Activated CD8-positive, alpha-beta memory T cell treated with anti-CD3 and anti-CD28 coated beads, Interleukin-2, amount 10 ng/mL, durations not matched to agents 7 days and 5 days (primary cell): ENCODE results near the gene RNASE7. TPM values are rescaled to one million over a fixed set of nuclear protein-coding genes. Genes with fewer than 3 reads are reported as not detected.

Experiments
- ATAC-seq: fragments of 150-1000 bp; cut with Tn5 transposase; one replicate; pipeline ENCODE4 v1.10.0; 2021; ENCODE audit warnings: moderate library complexity
- CTCF ChIA-PET: fragments of 350-600 bp; sonication (Branson Sonifier 250); formaldehyde crosslinking; loops from one replicate; lab custom pipeline; 2021; ENCODE audit warnings: antibody characterized with exemption; lab: Charles Lee
- DNase-seq: peaks from one replicate; pipeline ENCODE4 v3.0.0-alpha.2; 2020
- H3K27ac Mint-ChIP-seq: one replicate; pipeline ENCODE4 v1.8.0; 2021; ENCODE audit warnings: mild to moderate bottlenecking, mixed read lengths
- H3K27me3 Mint-ChIP-seq: one replicate; pipeline ENCODE4 v1.8.0; 2021; ENCODE audit warnings: mixed read lengths
- H3K36me3 Mint-ChIP-seq: one replicate; pipeline ENCODE4 v1.8.0; 2021; ENCODE audit warnings: mild to moderate bottlenecking, mixed read lengths
- H3K4me1 Mint-ChIP-seq: one replicate; pipeline ENCODE4 v1.8.0; 2021; ENCODE audit warnings: mixed read lengths
- H3K4me3 Mint-ChIP-seq: one replicate; pipeline ENCODE4 v1.8.0; 2021; ENCODE audit warnings: mild to moderate bottlenecking, moderate library complexity, mixed read lengths
- H3K9me3 Mint-ChIP-seq: one replicate; pipeline ENCODE4 v1.8.0; 2022; ENCODE audit warnings: low read depth, mixed read lengths
- microRNA-seq: library from miRNA; unstranded; fragments of <30 nt; microRNA quantifications from one replicate; pipeline ENCODE4 v1.2.0, GENCODE V29; 2022
- total RNA-seq, 2 experiments: library from RNA; stranded (reverse); gene quantifications; one replicate each; pipeline ENCODE4 v1.2.3, GENCODE V29; 2021

The RNASE7 gene
- total RNA-seq, 2 experiments from 2014 or later = not detected

- H3K27ac Mint-ChIP-seq = no peak overlapping the region
- H3K27me3 Mint-ChIP-seq = no peaks in the 10 kb centered on the region
- CTCF ChIA-PET = interaction anchor here (0.7 to 11.6 kb wide), 8 partner anchors 15 to 116 kb away, joined by 3 to 339 read pairs (median 25); partner anchors contain the start of genes ARHGEF40 and TMEM253
- no peak overlapping the region for H3K4me3 Mint-ChIP-seq
- ATAC-seq (no peak), DNase-seq (no peak)
- H3K4me1 Mint-ChIP-seq = peaks cover 30% of the 10 kb centered on the region
- H3K36me3 Mint-ChIP-seq = no peaks in the 10 kb centered on the region
- no peaks in the 10 kb centered on the region for H3K9me3 Mint-ChIP-seq
Measured at GRCh38 chr14:21090194-21090939, 48.2 kb downstream of the RNASE7 start.

GRCh38 chr14:21090940-21091663 lies 48.9 kb downstream of the RNASE7 start:
- Mint-ChIP-seq H3K4me1 (peaks cover 30% of the 10 kb centered on the region), H3K9me3 (no peaks in the 10 kb centered on the region), H3K27me3 (no peaks in the 10 kb centered on the region), H3K27ac (no peak overlapping the region), H3K36me3 (no peaks in the 10 kb centered on the region), H3K4me3 (no peak overlapping the region)
- ATAC-seq (no peak), DNase-seq (no peak)
- CTCF ChIA-PET = interaction anchor here (0.7 to 11.6 kb wide), 15 partner anchors 10 to 117 kb away, joined by 3 to 339 read pairs (median 8); partner anchors contain the start of genes ARHGEF40 and TMEM253

GRCh38 chr14:21091821-21092272 lies 49.7 kb downstream of the RNASE7 start:
- Mint-ChIP-seq H3K4me3 (no peak overlapping the region), H3K9me3 (no peaks in the 10 kb centered on the region), H3K4me1 (peaks cover 25% of the 10 kb centered on the region), H3K27me3 (peaks cover 1% of the 10 kb centered on the region), H3K36me3 (no peaks in the 10 kb centered on the region), H3K27ac (no peak overlapping the region)
- CTCF ChIA-PET = interaction anchor here (0.5 to 11.6 kb wide), 31 partner anchors 8 to 347 kb away, joined by 3 to 339 read pairs (median 6); partner anchors contain the start of genes ARHGEF40, NDRG2, RNASE13 and RNASE8
- ATAC-seq (no peak), DNase-seq (no peak)

- H3K4me1 Mint-ChIP-seq = peaks cover 20% of the 10 kb centered on the region
- ATAC-seq (peak; percentile 85), DNase-seq (peak; percentile 91)
- no peak overlapping the region for H3K27ac Mint-ChIP-seq
- H3K27me3 Mint-ChIP-seq = peaks cover 7% of the 10 kb centered on the region
- no peaks in the 10 kb centered on the region for H3K36me3 Mint-ChIP-seq
- H3K4me3 Mint-ChIP-seq = no peak overlapping the region
- CTCF ChIA-PET = interaction anchor here (0.5 to 11.6 kb wide), 32 partner anchors 8 to 348 kb away, joined by 3 to 339 read pairs (median 6); partner anchors contain the start of genes ARHGEF40, NDRG2, RNASE13 and RNASE8
- no peaks in the 10 kb centered on the region for H3K9me3 Mint-ChIP-seq
Measured at GRCh38 chr14:21092273-21093011, 50.3 kb downstream of the RNASE7 start.

GRCh38 chr14:21093018-21093417 lies 50.9 kb downstream of the RNASE7 start:
- Mint-ChIP-seq H3K4me3 (no peak overlapping the region), H3K27me3 (peaks cover 7% of the 10 kb centered on the region), H3K9me3 (no peaks in the 10 kb centered on the region), H3K27ac (no peak overlapping the region), H3K36me3 (no peaks in the 10 kb centered on the region), H3K4me1 (peaks cover 14% of the 10 kb centered on the region)
- CTCF ChIA-PET = interaction anchor here (1.0 to 11.6 kb wide), 27 partner anchors 9 to 122 kb away, joined by 3 to 339 read pairs (median 6); partner anchors contain the start of genes ARHGEF40, NDRG2, RNASE13 and RNASE8
- ATAC-seq (no peak), DNase-seq (no peak)

Small RNA genes lying within 50 kb of the gene (microRNA-seq; reads per million reads assigned to microRNA genes)
- gene MIR6717 = not detected

Other genes with a start within 250 kb of the RNASE7 start
- not detected for gene RNASE1, start 239.5 kb upstream of the RNASE7 start, total RNA-seq
- gene RNASE3, start 151.0 kb upstream of the RNASE7 start, total RNA-seq = not detected
- not detected for gene RNASE2, start 86.9 kb upstream of the RNASE7 start, total RNA-seq
- 100 to 1,000 TPM; 102 to 111 TPM for gene METTL17, start 52.4 kb upstream of the RNASE7 start, total RNA-seq
- under 1 TPM; 0.16 to 0.44 TPM for gene SLC39A2, start 43.1 kb upstream of the RNASE7 start, total RNA-seq
- 1 to 10 TPM; 2.1 to 6.9 TPM for gene NDRG2, start 17.3 kb upstream of the RNASE7 start, total RNA-seq
- not detected for gene TPPP2, start 12.1 kb upstream of the RNASE7 start, total RNA-seq
- gene RNASE13, start 7.6 kb upstream of the RNASE7 start, total RNA-seq = not detected
- not detected for gene RNASE8, start 15.5 kb downstream of the RNASE7 start, total RNA-seq
- under 1 TPM in 1 of 2 experiments, not detected in 1; 0.09 TPM for gene ARHGEF40, start 27.9 kb downstream of the RNASE7 start, total RNA-seq
- 1 to 10 TPM; 5.8 to 5.9 TPM for gene ZNF219, start 56.3 kb downstream of the RNASE7 start, total RNA-seq
- gene TMEM253, start 58.7 kb downstream of the RNASE7 start, total RNA-seq = not detected
- gene OR5AU1, start 113.7 kb downstream of the RNASE7 start, total RNA-seq = not detected
- gene HNRNPC, start 227.1 kb downstream of the RNASE7 start, total RNA-seq = 100 to 1,000 TPM; 718 to 921 TPM
- not detected for gene RPGRIP1, start 237.7 kb downstream of the RNASE7 start, total RNA-seq